Neuronal stem cell (in vitro differentiated cells): ENCODE measurements around the gene DNAH17.

Experiments used
- DNase-seq: peaks from one replicate; pipeline ENCODE4 v3.0.0-alpha.2; 2013; ENCODE audit warnings: low spot score
- H2AFZ ChIP-seq: one replicate; pipeline ENCODE4 v1.6.1; 2013; ENCODE audit warnings: mild to moderate bottlenecking, low read length, inconsistent platforms
- H2AK5ac ChIP-seq: 2 replicates; pipeline ENCODE4 v1.6.1; 2013; ENCODE audit warnings: low read depth, mild to moderate bottlenecking, inconsistent platforms, low read length, moderate library complexity, mixed read lengths
- H2BK120ac ChIP-seq: 2 replicates; pipeline ENCODE4 v1.6.1; 2013; ENCODE audit warnings: low read depth, mild to moderate bottlenecking, inconsistent platforms, low read length, moderate library complexity, mixed read lengths
- H2BK12ac ChIP-seq: one replicate; pipeline ENCODE4 v1.6.1; 2013; ENCODE audit warnings: low read length, inconsistent platforms
- H2BK15ac ChIP-seq: 2 replicates; pipeline ENCODE4 v1.6.1; 2013; ENCODE audit warnings: mild to moderate bottlenecking, low read length, inconsistent platforms, mixed read lengths
- H2BK5ac ChIP-seq: one replicate; pipeline ENCODE4 v1.6.1; 2013; ENCODE audit warnings: inconsistent platforms, mild to moderate bottlenecking, low read length, moderate library complexity
- H3K14ac ChIP-seq: one replicate; pipeline ENCODE4 v1.6.1; 2013; ENCODE audit warnings: low read length, inconsistent platforms
- H3K18ac ChIP-seq: 2 replicates; pipeline ENCODE4 v1.6.1; 2013; ENCODE audit warnings: low read length, inconsistent platforms
- H3K23ac ChIP-seq: 2 replicates; pipeline ENCODE4 v1.6.1; 2013; ENCODE audit warnings: low read depth, mild to moderate bottlenecking, mixed read lengths, low read length, inconsistent platforms; ENCODE audit not compliant: poor library complexity
- H3K27ac ChIP-seq: replicated peaks from 3 replicates; pipeline ENCODE4 v1.5.1; 2013; ENCODE audit warnings: low read length, inconsistent platforms
- H3K27me3 ChIP-seq, 3 experiments: 2 replicates each; pipeline ENCODE4 v1.6.1; 2013; ENCODE audit warnings: low read length in 3 of 3, mild to moderate bottlenecking in 2 of 3, inconsistent platforms in 1 of 3, low read depth in 1 of 3, mixed read lengths in 1 of 3, moderate library complexity in 1 of 3; ENCODE audit not compliant: control insufficient read depth in 3 of 3, insufficient read depth in 3 of 3
- H3K36me3 ChIP-seq, 2 donors: replicated peaks in 1 of 2; 2 replicates each; pipeline ENCODE4 v1.6.1; 2013; ENCODE audit warnings: low read length in 2 of 2; ENCODE audit not compliant: control insufficient read depth in 2 of 2, insufficient read depth in 2 of 2
- H3K4ac ChIP-seq: 2 replicates; pipeline ENCODE4 v1.6.1; 2013; ENCODE audit warnings: inconsistent platforms, mild to moderate bottlenecking, low read length, moderate library complexity
- H3K4me1 ChIP-seq, 2 donors: 1 replicate in 1 of 2; 2 replicates in 1 of 2; pipeline ENCODE4 v1.6.1; 2013; ENCODE audit warnings: low read length in 2 of 2, low read depth in 1 of 2; ENCODE audit not compliant: control insufficient read depth in 2 of 2, insufficient read depth in 1 of 2
- H3K4me2 ChIP-seq: one replicate; pipeline ENCODE4 v1.6.1; 2013; ENCODE audit warnings: mild to moderate bottlenecking, low read length, inconsistent platforms; ENCODE audit not compliant: insufficient read depth, poor library complexity, severe bottlenecking
- H3K4me3 ChIP-seq, 2 donors: 2 replicates each; pipeline ENCODE4 v1.5.1; 2013; ENCODE audit warnings: low read length in 2 of 2, mild to moderate bottlenecking in 2 of 2, inconsistent platforms in 1 of 2, moderate library complexity in 1 of 2
- H3K79me1 ChIP-seq: one replicate; pipeline ENCODE4 v1.6.1; 2013; ENCODE audit warnings: low read depth, mild to moderate bottlenecking, inconsistent platforms, low read length, moderate library complexity
- H3K9ac ChIP-seq: one replicate; pipeline ENCODE4 v1.6.1; 2013; ENCODE audit warnings: mild to moderate bottlenecking, low read depth, low read length, inconsistent platforms; ENCODE audit not compliant: poor library complexity
- H3K9me3 ChIP-seq, 2 donors: replicated peaks in 1 of 2; 2 replicates each; pipeline versions ENCODE3 to v1.6.1; 2013; ENCODE audit warnings: low read length in 2 of 2, mild to moderate bottlenecking in 2 of 2, inconsistent platforms in 1 of 2, low read depth in 1 of 2, mixed read lengths in 1 of 2, moderate library complexity in 1 of 2; ENCODE audit not compliant: control insufficient read depth in 2 of 2, insufficient read depth in 1 of 2
- H4K8ac ChIP-seq: one replicate; pipeline ENCODE4 v1.6.1; 2013; ENCODE audit warnings: low read depth, mild to moderate bottlenecking, inconsistent platforms, low read length, moderate library complexity
- H4K91ac ChIP-seq: one replicate; pipeline ENCODE4 v1.6.1; 2013; ENCODE audit warnings: low read length, low read depth, mild to moderate bottlenecking, inconsistent platforms; ENCODE audit not compliant: poor library complexity
- WGBS, 2 donors: extraction: QIAGEN DNeasy Blood & Tissue Kit; methylation state at CpG; one replicate each; pipeline ENCODE4 v1.1.7; 2013; ENCODE audit warnings: missing lambda C conversion rate in 2 of 2, mixed read lengths in 1 of 2; ENCODE audit not compliant: insufficient read length in 2 of 2, insufficient replicate concordance in 1 of 2; ENCODE audit errors: extremely low coverage in 2 of 2; 5-methylcytosine and 5-hydroxymethylcytosine counted together

Gene DNAH17

GRCh38 chr17:78411241-78411857 lies 165.8 kb downstream of the DNAH17 start:
- H3K14ac ChIP-seq, result peak overlapping the region; percentile 15
- H2BK5ac ChIP-seq, result no peak overlapping the region
- no peak overlapping the region for H3K27ac ChIP-seq
- H2BK12ac ChIP-seq, result no peak overlapping the region
- H4K8ac ChIP-seq, result no peak overlapping the region
- H3K9me3 ChIP-seq, result no peaks in the 10 kb centered on the region
- no peak overlapping the region for H2AFZ ChIP-seq
- no peak overlapping the region for H3K4me2 ChIP-seq
- peaks cover 36% of the 10 kb centered on the region for H3K79me1 ChIP-seq
- H3K4ac ChIP-seq, result no peak overlapping the region
- no peak overlapping the region for H3K9ac ChIP-seq
- DNase-seq, result no peak
- peaks cover 0 to 1% of the 10 kb centered on the region in 2 donors for H3K4me1 ChIP-seq
- no peaks in the 10 kb centered on the region for H3K27me3 ChIP-seq
- no CpG with 5 or more reads among the region's 17 CpGs for WGBS, 2 donors
- H2BK120ac ChIP-seq, result no peak overlapping the region
- peaks cover 32 to 83% of the 10 kb centered on the region in 2 donors for H3K36me3 ChIP-seq
- H2BK15ac ChIP-seq, result no peak overlapping the region
- no peak overlapping the region for H4K91ac ChIP-seq
- H3K4me3 ChIP-seq, result no peak overlapping the region
- H2AK5ac ChIP-seq, result peak overlapping the region; percentile 68
- H3K18ac ChIP-seq, result no peak overlapping the region
- peak overlapping the region; percentile 48 for H3K23ac ChIP-seq

GRCh38 chr17:78409191-78409928 lies 167.8 kb downstream of the DNAH17 start:
- Histone ChIP-seq H2AK5ac (no peak overlapping the region), H3K27me3 (no peaks in the 10 kb centered on the region), H2BK12ac (no peak overlapping the region), H2BK120ac (no peak overlapping the region), H3K4me1 (peaks cover 0 to 1% of the 10 kb centered on the region in 2 donors), H3K27ac (no peak overlapping the region), H3K9ac (no peak overlapping the region), H3K4me3 (no peak overlapping the region), H3K4me2 (no peak overlapping the region), H3K23ac (no peak overlapping the region), H2BK5ac (no peak overlapping the region), H3K4ac (no peak overlapping the region), H4K91ac (no peak overlapping the region), H3K9me3 (no peaks in the 10 kb centered on the region), H2AFZ (no peak overlapping the region), H4K8ac (no peak overlapping the region), H3K18ac (no peak overlapping the region), H3K36me3 (peaks cover 38 to 82% of the 10 kb centered on the region in 2 donors), H3K79me1 (peaks cover 42% of the 10 kb centered on the region), H2BK15ac (no peak overlapping the region), H3K14ac (no peak overlapping the region)
- no peak for DNase-seq
- no CpG with 5 or more reads among the region's 12 CpGs for WGBS, 2 donors

- Histone ChIP-seq H3K4me1 (peaks cover 0 to 1% of the 10 kb centered on the region in 2 donors), H3K14ac (peak overlapping the region; percentile 0), H2BK5ac (peak overlapping the region; percentile 3), H3K4me2 (no peak overlapping the region), H2AFZ (no peak overlapping the region), H3K27ac (no peak overlapping the region), H3K18ac (peak overlapping the region; percentile 35), H3K36me3 (peaks cover 41 to 82% of the 10 kb centered on the region in 2 donors), H2BK15ac (peak overlapping the region; percentile 75), H2BK12ac (no peak overlapping the region), H3K23ac (no peak overlapping the region), H3K79me1 (peaks cover 39% of the 10 kb centered on the region), H3K27me3 (no peaks in the 10 kb centered on the region), H2AK5ac (no peak overlapping the region), H3K9me3 (no peaks in the 10 kb centered on the region), H4K91ac (no peak overlapping the region), H3K9ac (peak overlapping the region; percentile 21), H3K4ac (no peak overlapping the region), H3K4me3 (no peak overlapping the region), H2BK120ac (no peak overlapping the region), H4K8ac (no peak overlapping the region)
- WGBS, 2 donors, result no CpG with 5 or more reads among the region's 23 CpGs
- DNase-seq, result no peak
Observed at GRCh38 chr17:78408476-78409050, 168.6 kb downstream of the DNAH17 start.

- no peak overlapping the region for H3K4me2 ChIP-seq
- no peak overlapping the region for H2BK12ac ChIP-seq
- H3K27ac ChIP-seq, result no peak overlapping the region
- peak overlapping the region; percentile 48 for H4K8ac ChIP-seq
- H2BK120ac ChIP-seq, result no peak overlapping the region
- no peak for DNase-seq
- H3K9me3 ChIP-seq, result no peaks in the 10 kb centered on the region
- H2BK15ac ChIP-seq, result no peak overlapping the region
- peaks cover 44 to 82% of the 10 kb centered on the region in 2 donors for H3K36me3 ChIP-seq
- WGBS, 2 donors, result no CpG with 5 or more reads among the region's 7 CpGs
- H2BK5ac ChIP-seq, result no peak overlapping the region
- peaks cover 0 to 1% of the 10 kb centered on the region in 2 donors for H3K4me1 ChIP-seq
- H3K4ac ChIP-seq, result no peak overlapping the region
- peak overlapping the region; percentile 45 for H2AK5ac ChIP-seq
- no peak overlapping the region for H3K23ac ChIP-seq
- H2AFZ ChIP-seq, result no peak overlapping the region
- H3K79me1 ChIP-seq, result peaks cover 32% of the 10 kb centered on the region
- H3K9ac ChIP-seq, result peak overlapping the region; percentile 70
- H3K14ac ChIP-seq, result no peak overlapping the region
- no peak overlapping the region for H3K18ac ChIP-seq
- H4K91ac ChIP-seq, result no peak overlapping the region
- no peaks in the 10 kb centered on the region for H3K27me3 ChIP-seq
- peak overlapping the region in 1 of 2 donors; percentile 5 for H3K4me3 ChIP-seq
Observed at GRCh38 chr17:78407387-78408000, 169.7 kb downstream of the DNAH17 start.
